Measurements from ENCODE around the gene OSBPL2.

The OSBPL2 gene

DNA sequence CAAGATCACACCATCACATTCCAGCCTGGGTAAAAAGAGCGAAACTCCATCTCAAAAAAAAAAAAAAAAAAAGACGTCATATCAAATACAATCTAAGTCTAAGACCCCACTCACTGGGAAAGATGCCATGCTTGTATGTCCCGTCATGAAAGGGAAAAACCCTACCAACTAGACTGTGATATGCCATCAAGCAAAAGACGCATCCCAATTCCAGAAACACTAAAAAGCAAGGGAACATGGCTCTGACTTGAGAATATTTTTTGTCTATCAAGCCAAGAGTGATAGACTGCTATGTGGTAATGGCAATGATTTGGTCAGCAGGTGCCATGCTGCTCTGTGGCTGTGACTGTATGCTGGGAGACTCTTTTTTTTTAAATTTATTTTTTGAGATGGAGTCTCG is 105.8 kb downstream of the OSBPL2 start:
- DNase-seq (ENCODE audit: low read depth, low spot score): no peak
- H3K4me3 ChIP-seq (ENCODE audit: low read length): no peak overlapping the region

DNA sequence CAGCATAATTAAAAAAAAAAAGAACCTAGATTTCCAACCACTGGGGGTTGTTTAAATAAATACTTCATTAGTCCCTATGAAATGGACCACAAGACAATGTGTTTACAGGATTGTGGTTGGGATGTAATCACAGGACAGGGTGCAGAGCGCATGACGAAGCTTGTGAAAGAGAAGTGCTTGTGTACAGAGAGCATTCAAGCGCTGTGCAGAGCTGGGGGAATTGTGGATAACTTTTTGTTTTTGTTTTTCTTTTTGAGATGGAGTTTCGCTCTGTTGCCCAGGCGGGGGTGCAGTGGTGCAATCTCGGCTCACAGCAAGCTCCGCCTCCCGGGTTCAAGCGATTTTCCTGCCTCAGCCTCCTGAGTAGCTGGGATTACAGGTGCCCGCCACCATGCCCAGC is 106.5 kb downstream of the OSBPL2 start:
- no peak for DNase-seq (ENCODE audit: low read depth, low spot score)
- H3K4me3 ChIP-seq (ENCODE audit: low read length): no peak overlapping the region
